Ectodermal cell (in vitro differentiated cells): Measurements from ENCODE around the gene ITSN1.
A peak's percentile ranks its signal among the peaks of the same experiment; 100 is the strongest.
"Not testable (repeated sequence)": the region's sequence is repeated elsewhere in the genome, so short reads cannot be mapped to it uniquely, and the experiment has no call there.

ENCODE experiments used
- H3K27ac ChIP-seq: 2 replicates; pipeline ENCODE4 v1.7.0; 2013; ENCODE audit warnings: mild to moderate bottlenecking, low read depth, low read length; ENCODE audit not compliant: insufficient read depth, poor library complexity, severe bottlenecking
- H3K27me3 ChIP-seq: 2 replicates; pipeline ENCODE4 v1.7.0; 2013; ENCODE audit warnings: mild to moderate bottlenecking, low read length; ENCODE audit not compliant: insufficient read depth, control insufficient read depth, poor library complexity, severe bottlenecking
- H3K36me3 ChIP-seq: one replicate; pipeline ENCODE4 v1.7.0; 2013; ENCODE audit warnings: low read length; ENCODE audit not compliant: control insufficient read depth, insufficient read depth
- H3K4me1 ChIP-seq: one replicate; pipeline ENCODE4 v1.7.0; 2013; ENCODE audit warnings: low read length; ENCODE audit not compliant: control insufficient read depth, insufficient read depth
- H3K4me3 ChIP-seq: 2 replicates; pipeline ENCODE4 v1.7.0; 2013; ENCODE audit warnings: low read depth, low read length, control low read depth; ENCODE audit not compliant: insufficient read depth
- H3K9me3 ChIP-seq: 2 replicates; pipeline ENCODE4 v1.7.0; 2013; ENCODE audit warnings: mild to moderate bottlenecking, low read length, moderate library complexity; ENCODE audit not compliant: control insufficient read depth
- WGBS, 2 experiments: methylation state at CpG; one replicate each; pipeline ENCODE4 v1.1.7; 2013; ENCODE audit warnings: missing lambda C conversion rate in 2 of 2; 5-methylcytosine and 5-hydroxymethylcytosine counted together

Gene ITSN1

GRCh38 chr21:33676666-33677065, 34.4 kb downstream of the ITSN1 start:
- not testable (repeated sequence) for H3K36me3 ChIP-seq, H3K4me3 ChIP-seq, H3K9me3 ChIP-seq, H3K27me3 ChIP-seq, H3K4me1 ChIP-seq, H3K27ac ChIP-seq
- 91 to 99% methylated on average over 3 to 5 of the region's 5 CpGs for WGBS, 2 experiments

GRCh38 chr21:33677450-33677849, 35.1 kb downstream of the ITSN1 start:
- Histone ChIP-seq H3K4me1 (no peaks in the 10 kb centered on the region), H3K27me3 (no peaks in the 10 kb centered on the region), H3K4me3 (no peak overlapping the region), H3K27ac (no peak overlapping the region), H3K9me3 (no peaks in the 10 kb centered on the region), H3K36me3 (no peaks in the 10 kb centered on the region)
- 94 to 95% methylated on average over 9 of the region's 9 CpGs for WGBS, 2 experiments

- Histone ChIP-seq H3K36me3 (no peaks in the 10 kb centered on the region), H3K27me3 (no peaks in the 10 kb centered on the region), H3K9me3 (no peaks in the 10 kb centered on the region), H3K4me1 (peaks cover 18% of the 10 kb centered on the region), H3K4me3 (no peak overlapping the region), H3K27ac (no peak overlapping the region)
- 92 to 97% methylated on average over 6 of the region's 6 CpGs for WGBS, 2 experiments
Observed at GRCh38 chr21:33680870-33681269, 38.6 kb downstream of the ITSN1 start.

GRCh38 chr21:33682992-33683627, 40.8 kb downstream of the ITSN1 start:
- Histone ChIP-seq H3K27me3 (no peaks in the 10 kb centered on the region), H3K4me3 (no peak overlapping the region), H3K4me1 (peaks cover 18% of the 10 kb centered on the region), H3K9me3 (no peaks in the 10 kb centered on the region), H3K27ac (peak overlapping the region; percentile 60), H3K36me3 (no peaks in the 10 kb centered on the region)
- 72 to 75% methylated on average over 4 of the region's 4 CpGs for WGBS, 2 experiments

- Histone ChIP-seq H3K4me1 (peaks cover 18% of the 10 kb centered on the region), H3K36me3 (no peaks in the 10 kb centered on the region), H3K4me3 (no peak overlapping the region), H3K9me3 (no peaks in the 10 kb centered on the region), H3K27ac (peak overlapping the region; percentile 60), H3K27me3 (no peaks in the 10 kb centered on the region)
- 57 to 65% methylated on average over 1 of the region's 2 CpGs for WGBS, 2 experiments
Observed at GRCh38 chr21:33684068-33684467, 41.8 kb downstream of the ITSN1 start.

- H3K27ac ChIP-seq: peak overlapping the region; percentile 22
- H3K4me1 ChIP-seq: peaks cover 18% of the 10 kb centered on the region
- H3K4me3 ChIP-seq: no peak overlapping the region
- H3K9me3 ChIP-seq: no peaks in the 10 kb centered on the region
- no peaks in the 10 kb centered on the region for H3K36me3 ChIP-seq
- 22 to 27% methylated on average over 4 to 5 of the region's 5 CpGs for WGBS, 2 experiments
- H3K27me3 ChIP-seq: no peaks in the 10 kb centered on the region
Observed at GRCh38 chr21:33684923-33685560, 42.7 kb downstream of the ITSN1 start.

- Histone ChIP-seq H3K27me3 (no peaks in the 10 kb centered on the region), H3K4me1 (peaks cover 18% of the 10 kb centered on the region), H3K36me3 (no peaks in the 10 kb centered on the region), H3K9me3 (no peaks in the 10 kb centered on the region), H3K27ac (no peak overlapping the region), H3K4me3 (no peak overlapping the region)
Observed at GRCh38 chr21:33685613-33686197, 43.4 kb downstream of the ITSN1 start.

- WGBS, 2 experiments: 81 to 83% methylated on average over 3 of the region's 3 CpGs
- Histone ChIP-seq H3K9me3 (no peaks in the 10 kb centered on the region), H3K4me1 (peaks cover 23% of the 10 kb centered on the region), H3K27me3 (no peaks in the 10 kb centered on the region), H3K36me3 (no peaks in the 10 kb centered on the region), H3K4me3 (no peak overlapping the region), H3K27ac (no peak overlapping the region)
Observed at GRCh38 chr21:33686386-33686785, 44.1 kb downstream of the ITSN1 start.

- Histone ChIP-seq H3K36me3 (no peaks in the 10 kb centered on the region), H3K4me3 (no peak overlapping the region), H3K9me3 (no peaks in the 10 kb centered on the region), H3K27me3 (no peaks in the 10 kb centered on the region), H3K27ac (no peak overlapping the region), H3K4me1 (peaks cover 30% of the 10 kb centered on the region)
- 78 to 92% methylated on average over 3 of the region's 3 CpGs for WGBS, 2 experiments
Observed at GRCh38 chr21:33687634-33688033, 45.3 kb downstream of the ITSN1 start.

- Histone ChIP-seq H3K4me1 (peaks cover 24% of the 10 kb centered on the region), H3K36me3 (no peaks in the 10 kb centered on the region), H3K4me3 (no peak overlapping the region), H3K27me3 (no peaks in the 10 kb centered on the region), H3K27ac (no peak overlapping the region), H3K9me3 (no peaks in the 10 kb centered on the region)
- 100% methylated on average over 1 of the region's 1 CpG for WGBS, 2 experiments
Observed at GRCh38 chr21:33688353-33688752, 46.1 kb downstream of the ITSN1 start.
